ENCODE measurements around the gene ANKRD52.
"Not testable (repeated sequence)": the region's sequence is repeated elsewhere in the genome, so short reads cannot be mapped to it uniquely, and the experiment has no call there.

The ANKRD52 gene

DNA sequence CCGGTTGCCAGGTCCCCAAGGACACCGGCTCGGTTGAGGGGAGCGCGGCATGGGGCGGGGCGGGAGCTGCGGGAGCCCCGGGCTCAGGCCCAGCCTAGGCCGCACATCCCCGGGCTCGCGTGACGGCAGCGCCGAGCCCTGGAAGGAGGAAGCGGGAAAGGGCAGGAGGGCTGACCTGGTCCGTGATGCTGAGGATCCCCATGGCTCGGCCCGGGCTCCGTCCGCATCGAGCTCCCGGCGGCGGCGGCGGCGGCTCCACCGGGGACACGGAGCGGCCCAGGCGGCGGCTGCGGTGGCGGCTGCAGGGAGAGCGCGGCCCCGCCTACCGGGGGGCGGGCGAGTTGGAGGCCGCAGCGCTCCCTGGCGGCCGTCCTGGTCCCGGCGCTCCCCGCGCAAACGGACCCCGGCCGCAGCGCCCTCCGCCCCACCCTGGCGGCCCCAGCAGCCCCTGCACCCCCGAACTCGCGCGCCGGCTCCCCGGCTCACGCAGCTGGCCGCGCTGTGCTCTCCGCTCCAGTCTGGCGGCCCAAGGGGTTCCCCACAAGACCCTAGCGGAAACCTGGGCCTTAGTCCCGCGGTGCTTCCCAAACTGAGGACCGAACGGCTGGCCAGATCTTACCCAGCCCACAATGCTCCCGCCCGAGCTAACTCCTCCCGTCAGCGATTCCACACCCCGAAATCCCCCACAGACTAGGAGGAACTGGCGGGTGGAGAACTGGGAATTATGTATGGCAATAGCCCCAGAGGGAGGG, at the start of gene ANKRD52:
Gene ANKRD52 (minus strand): TSS at position 317 of the 752 bp plus-strand sequence. CDS start 115 bp downstream, at position 202.
- DNase-seq (ENCODE audit: low read depth in 3 of 3, low spot score in 1 of 3), result peak; percentile 34 to 74 (median 55)

DNA sequence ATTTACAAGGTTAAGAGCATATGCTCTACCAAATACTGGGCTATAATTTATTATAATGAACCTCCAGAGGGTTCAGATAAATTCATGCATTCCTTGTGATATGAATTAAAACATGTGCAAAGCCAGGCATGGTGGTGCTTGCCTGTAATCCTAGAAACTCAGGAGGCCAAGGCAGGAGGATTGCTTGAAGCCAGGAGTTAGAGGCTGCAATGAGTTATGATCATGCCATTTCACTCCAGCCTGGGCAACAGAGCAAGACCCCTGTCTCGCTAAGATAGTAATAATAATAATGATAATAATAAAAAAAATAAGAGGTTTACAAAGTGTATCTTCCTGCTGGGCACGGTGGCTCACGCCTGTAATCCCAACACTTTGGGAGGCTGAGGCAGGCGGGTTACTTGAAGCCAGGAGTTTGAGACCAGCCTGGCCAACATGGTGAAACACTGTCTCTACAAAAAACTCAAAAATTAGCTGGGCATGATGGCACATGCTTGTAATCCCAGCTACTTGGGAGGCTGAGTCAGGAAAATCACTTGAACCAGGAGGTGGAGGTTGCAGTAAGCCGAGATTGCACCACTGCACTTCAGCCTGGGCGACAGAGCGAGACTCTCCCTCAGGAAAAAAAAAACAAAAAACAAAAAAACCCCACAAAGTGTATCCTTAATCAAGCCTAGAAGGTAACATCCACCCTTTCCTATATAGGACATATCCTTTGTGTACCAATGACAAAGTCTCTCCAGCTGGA, 49.2 kb upstream of the ANKRD52 start:
- no peak for DNase-seq (ENCODE audit: low read depth in 3 of 3, low spot score in 1 of 3)

DNA sequence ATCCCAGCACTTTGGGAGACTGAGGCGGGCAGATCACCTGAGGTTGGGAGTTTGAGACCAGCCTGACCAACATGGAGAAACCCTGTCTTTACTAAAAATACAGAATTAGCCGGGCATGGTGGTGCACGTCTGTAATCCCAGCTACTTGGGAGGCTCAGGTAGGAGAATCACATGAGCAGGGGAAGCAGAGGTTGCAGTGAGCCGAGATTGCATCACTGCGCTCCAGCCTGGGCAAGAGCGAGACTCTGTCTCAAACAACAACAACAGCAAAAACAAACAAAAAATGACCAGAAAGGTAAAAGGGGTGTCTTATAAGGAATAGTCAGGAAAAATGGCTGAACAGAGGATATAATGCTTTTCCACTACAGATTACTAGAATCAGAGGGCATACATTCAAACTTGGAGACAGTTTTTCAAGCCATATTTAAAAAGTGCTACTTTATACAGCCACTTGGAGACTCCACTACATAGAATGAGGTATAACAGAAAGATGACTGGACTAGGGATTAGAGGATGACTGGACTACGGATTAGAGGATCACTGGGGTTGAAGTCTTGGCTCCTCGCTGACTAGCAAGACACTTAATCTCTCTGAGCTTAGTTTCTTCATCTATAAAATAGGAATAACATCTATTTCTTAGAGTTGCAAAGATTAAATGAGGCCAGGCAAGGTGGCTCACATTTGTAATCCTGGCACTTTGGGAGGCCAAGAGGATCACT, 46.8 kb upstream of the ANKRD52 start:
- no peak for DNase-seq (ENCODE audit: low read depth in 3 of 3, low spot score in 1 of 3)

DNA sequence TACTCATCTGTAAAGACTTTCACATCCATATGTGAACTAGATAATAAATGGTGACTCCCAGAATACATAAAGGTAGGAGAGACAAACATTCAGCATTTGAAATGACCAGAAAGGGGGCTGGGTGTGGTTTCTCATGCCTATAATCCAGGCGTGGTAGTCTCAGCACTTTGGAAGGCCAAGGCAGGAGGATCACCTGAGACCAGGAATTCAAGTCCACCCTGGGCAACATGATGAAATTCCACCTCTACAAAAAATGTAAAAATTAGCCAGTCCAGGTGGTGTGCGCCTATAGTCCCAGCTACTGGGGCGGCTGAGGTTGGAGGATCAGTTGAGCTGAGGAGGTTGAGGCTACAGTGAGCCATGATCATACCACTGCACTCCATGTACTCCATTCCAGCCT, 46.1 kb upstream of the ANKRD52 start:
- no peak for DNase-seq (ENCODE audit: low read depth in 3 of 3, low spot score in 1 of 3)

DNA sequence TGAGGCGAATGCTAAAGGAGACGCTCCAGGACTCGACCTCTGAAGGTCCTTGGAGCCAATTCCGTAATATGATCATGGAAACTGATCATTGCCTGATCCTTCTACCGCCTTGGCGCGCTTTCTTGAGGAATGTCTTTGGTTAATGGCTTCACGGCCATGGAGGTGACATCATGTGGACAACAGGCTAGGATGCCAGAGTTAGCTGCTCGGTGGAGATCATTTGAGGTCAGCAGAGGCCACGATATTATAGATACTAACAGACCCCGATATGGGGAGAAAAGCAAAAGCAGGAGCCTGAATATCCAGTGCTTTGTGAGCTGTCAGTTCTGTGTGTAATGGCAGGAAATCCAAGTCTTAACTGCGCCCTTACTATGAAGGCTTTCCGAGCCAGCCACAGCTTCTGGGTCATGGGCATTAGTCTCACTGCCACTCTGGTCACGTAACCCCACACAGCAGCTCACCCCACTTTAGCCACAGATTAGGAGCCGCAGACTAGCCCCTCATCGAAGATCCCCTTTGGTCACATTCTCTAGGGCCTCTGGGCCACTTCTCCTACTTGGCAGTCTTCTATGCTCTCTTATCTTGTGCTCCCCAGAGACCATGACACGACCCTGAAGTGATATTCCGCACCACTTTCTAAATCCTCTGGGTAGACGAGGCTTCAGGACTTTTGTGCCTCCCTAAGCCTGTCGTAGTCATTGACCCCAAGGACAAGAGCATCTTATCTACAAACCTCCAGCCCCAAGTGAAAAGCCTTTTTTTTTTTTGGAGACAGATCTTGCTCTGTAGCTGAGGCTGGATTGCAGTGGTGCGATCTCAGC, 42.7 kb upstream of the ANKRD52 start:
- no peak for DNase-seq (ENCODE audit: low read depth in 3 of 3, low spot score in 1 of 3)

DNA sequence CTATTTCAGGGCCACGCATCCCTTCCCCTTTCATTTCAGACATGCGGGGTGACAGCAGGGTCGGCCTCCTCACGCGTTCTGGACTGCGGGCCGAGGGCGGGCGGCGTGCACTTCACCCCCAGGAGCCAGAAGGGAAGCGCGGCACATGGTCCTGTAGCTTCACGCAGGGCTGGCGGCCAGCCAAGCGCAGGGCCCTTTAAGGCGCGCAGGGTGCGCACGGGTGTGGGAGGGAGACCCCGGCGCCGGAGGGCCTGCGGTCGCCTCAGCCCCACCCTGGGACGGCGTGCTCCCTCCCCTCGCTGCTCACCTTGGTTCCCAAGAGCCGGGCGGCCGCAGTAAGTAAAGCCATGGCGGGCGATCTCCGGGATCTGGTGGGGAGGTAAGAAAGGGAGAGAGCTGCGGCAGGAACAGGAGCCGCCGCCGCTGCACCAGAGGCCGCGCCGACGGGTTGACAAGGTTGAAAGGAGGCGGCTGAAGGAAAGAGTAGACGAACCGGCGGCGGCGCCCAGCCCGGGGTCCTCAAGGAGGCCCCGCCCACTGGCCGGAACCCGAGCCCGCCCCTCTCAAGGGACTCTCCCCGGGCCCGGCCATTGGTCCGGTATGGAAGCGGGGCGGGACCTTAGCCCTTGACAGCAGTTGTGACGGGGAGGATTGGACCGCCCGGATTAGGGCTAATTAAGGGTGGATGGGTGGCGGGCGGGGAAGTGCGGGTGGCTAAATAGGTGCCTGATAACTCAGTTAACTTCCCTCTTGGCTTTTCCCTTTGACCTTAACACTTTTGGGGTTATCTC, 41.9 kb upstream of the ANKRD52 start, which contains the start of gene CS:
Gene CS (minus strand): TSS at position 478 of the 791 bp plus-strand sequence. CDS start 129 bp downstream, at position 349.
- peak; percentile 93 to 99 (median 95) for DNase-seq (ENCODE audit: low read depth in 3 of 3, low spot score in 1 of 3)

DNA sequence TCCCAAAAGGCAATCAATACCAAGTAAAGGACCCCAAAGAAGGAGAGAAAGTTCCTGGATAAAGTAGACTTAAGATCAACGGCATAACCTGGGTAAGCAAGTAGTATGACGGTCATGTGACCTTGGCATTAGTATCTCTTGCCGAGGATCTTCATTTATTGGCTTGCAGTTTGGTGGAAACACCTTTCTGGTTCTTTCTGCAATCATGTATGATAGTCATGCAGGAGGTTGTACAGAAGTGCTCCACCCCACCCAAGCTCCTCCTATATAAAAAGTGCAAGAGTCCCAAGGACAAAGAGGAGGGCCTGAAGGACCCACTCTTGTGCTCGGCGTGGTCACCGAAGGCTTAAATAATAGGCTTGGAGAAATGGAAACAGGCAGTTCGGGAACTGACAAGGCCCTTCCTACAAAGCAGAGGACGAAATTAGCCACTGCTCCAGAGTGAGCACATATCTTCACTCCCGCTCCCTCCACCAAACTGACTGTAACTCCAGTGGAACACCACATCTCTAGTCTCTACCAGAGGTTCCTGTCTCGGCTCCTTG, 41.2 kb upstream of the ANKRD52 start:
- no peak for DNase-seq (ENCODE audit: low read depth in 3 of 3, low spot score in 1 of 3)

DNA sequence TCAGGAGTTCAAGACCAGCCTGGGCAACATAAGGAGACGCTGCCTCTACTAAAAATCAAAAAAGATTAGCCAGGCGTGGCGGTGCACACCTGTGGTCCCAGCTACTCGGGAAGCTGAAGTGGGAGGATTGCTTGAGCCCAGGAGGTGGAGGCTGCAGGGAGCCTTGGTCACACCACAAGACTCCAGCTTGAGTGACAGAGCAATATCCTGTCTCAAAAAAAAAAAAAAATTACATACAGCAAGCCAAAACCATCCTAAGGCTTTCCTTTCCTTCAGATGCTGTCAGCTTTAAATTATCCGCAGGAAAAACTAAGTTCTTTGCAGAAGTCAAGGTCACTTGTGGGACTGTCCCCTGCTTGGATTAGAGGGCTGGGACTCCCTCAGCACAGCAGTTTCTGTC, 40.6 kb upstream of the ANKRD52 start:
- no peak for DNase-seq (ENCODE audit: low read depth in 3 of 3, low spot score in 1 of 3)

DNA sequence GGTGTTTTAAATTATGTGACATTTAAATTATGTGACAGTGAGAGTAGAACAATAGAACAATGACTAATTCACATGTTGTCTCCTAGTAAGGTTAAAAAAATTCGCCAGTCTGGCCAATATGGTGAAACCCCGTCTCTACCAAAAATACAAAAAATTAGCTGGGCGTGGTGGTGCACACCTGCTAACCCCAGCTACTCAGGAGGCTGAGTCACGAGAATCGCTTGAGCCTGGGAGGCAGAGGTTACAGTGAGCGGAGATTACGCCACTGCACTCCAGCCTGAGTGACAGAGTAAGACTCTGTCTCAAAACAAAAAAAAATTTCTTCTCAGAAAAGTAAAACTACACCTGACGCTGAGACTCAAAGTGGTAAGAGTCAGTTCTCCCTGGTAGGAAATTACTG, 39.2 kb upstream of the ANKRD52 start:
- no peak for DNase-seq (ENCODE audit: low read depth in 3 of 3, low spot score in 1 of 3)

DNA sequence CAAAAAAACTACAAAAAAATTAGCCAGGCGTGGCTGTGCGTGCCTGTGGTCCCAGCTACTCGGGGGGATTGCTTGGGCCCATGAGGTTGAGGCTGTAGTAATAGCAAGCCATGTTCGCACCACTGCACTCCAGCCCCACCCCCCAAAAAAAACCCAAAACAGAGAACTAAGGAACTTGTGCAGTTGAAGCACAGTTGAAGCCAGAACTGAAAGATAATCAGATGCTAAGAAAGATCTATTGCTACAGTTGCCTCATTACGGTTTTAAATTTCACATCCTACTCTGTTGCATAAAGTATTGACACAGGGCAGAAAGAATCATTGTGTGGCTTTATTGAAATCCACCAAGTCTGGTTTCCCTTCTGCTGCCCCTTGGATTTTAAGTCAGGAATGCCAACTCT, 38.1 kb upstream of the ANKRD52 start:
- no peak for DNase-seq (ENCODE audit: low read depth in 3 of 3, low spot score in 1 of 3)

DNA sequence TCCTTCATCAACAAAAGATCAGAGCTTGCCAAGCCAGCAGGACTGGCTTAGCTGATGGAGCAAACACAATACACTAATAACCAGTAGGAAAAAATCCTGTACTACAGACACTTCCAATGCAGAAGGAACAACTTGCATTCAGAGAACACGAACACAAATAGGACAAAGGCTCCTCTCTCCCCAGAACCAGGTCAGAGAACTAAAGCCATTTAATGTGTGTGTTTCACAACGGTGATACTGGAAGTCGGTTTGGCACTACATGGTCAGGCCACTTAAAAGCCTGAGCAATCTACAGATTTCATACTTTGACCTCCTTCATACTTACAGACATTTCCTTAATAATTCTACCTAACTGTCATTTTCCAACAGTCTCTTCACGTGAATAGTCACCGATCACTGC, 35.6 kb upstream of the ANKRD52 start:
- DNase-seq (ENCODE audit: low read depth in 3 of 3, low spot score in 1 of 3), result no peak

DNA sequence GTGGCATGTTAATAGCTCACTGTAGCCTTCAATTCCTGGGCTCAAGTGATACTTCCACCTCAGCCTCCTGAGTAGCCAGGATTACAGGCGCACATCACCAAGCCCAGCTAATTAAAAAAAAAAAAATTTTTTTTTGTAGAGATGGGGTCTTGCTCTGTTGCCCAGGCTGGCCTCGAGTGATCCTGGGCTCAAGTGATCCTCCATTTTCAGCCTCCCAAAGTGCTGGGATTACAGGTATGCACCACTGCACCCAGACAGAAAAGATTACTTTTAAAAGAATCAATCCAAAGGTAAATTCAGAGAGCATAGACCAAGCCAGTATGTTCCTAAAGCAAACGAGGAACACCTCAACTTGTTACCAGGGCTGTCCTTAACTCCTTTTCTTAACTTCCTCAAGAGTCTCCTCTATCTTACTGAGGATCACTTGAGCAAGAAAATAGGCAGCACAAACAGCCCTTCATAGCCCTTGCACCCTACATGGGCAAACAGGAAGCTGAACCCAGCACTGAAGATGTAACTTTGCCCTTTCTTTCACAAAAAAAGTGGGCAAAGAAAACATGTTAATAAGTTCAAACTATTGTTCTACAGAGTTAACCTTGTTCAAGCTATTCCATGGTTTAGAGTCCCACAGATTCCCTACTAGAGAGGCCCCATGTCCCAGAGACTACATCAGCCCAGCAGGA, 30.7 kb upstream of the ANKRD52 start:
- DNase-seq (ENCODE audit: low read depth in 3 of 3, low spot score in 1 of 3), result no peak

DNA sequence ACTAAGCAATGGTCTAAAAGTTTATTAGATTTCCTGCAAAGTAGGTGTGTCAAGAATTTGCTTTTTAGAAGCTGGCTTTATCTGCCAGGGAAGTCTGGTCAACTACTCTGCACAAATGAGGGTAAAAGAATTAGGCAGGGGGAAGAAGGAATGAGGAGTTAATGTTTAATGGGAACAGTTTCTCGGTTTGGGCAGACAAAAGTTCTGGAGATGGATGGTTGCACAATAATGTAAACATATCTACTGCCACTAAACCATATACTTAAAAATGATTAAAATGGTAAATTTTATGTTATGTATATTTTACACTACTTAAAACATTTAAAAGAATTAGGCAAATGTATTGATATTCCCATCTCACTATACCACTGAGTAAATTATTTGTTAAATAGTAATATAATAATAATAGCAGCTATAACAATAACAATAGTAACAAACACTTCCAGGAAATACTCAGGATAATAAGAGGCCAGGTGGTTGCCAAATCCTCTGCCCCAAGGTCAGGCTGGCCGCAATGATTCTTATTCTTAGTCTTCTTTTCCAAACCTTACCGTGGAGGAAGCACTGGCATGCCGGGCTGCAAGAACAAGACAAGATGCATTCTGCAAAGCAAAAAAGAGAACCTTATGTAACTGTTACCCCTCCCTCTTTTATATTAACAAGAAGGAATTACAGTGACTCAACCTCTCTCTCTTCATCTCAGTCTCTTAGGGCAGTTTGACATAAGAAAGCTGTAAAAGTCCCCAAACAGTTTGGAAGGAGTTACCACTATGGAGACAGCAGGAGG, 28.1 kb upstream of the ANKRD52 start:
- DNase-seq (ENCODE audit: low read depth in 3 of 3, low spot score in 1 of 3), result no peak

DNA sequence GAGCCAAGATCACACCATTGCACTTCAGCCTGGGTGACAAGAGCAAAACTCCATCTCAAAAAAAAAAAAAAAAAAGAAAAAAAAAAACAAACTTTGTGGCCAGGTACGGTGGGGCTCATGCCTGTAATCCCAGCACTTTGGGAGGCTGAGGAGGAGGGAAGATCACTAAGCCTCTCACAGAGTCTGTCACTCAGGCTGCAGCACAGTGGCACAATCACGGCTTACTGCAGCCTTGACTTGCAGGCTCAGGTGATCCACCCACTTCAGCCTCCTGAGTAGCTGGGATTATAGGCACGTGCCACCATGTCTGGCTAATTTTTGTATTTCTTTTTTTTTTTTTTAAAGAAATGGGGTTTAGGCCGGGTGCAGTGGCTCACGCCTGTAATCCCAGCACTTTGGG, 26.1 kb upstream of the ANKRD52 start:
- DNase-seq (ENCODE audit: low read depth in 3 of 3, low spot score in 1 of 3), result not testable (repeated sequence)

DNA sequence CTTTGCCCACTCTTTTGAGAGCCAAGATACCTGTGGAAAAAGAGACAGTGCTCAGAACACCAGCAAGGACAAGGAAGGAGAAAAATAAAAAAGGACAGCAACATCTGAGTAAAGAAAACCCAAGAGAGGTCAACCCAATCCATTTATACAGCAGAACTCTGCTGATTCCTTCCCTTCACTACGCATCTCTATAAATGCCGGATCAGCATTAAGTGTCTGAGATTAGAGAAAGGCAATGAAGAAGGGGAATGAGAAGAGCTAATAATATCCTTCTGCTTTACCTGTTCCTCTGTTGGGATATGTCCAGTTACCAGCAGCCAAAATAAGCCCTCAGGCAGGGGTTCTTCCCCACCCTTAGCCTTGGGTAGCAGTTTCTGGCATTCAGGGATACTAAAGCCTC, 24.4 kb upstream of the ANKRD52 start:
- DNase-seq (ENCODE audit: low read depth in 3 of 3, low spot score in 1 of 3), result no peak

DNA sequence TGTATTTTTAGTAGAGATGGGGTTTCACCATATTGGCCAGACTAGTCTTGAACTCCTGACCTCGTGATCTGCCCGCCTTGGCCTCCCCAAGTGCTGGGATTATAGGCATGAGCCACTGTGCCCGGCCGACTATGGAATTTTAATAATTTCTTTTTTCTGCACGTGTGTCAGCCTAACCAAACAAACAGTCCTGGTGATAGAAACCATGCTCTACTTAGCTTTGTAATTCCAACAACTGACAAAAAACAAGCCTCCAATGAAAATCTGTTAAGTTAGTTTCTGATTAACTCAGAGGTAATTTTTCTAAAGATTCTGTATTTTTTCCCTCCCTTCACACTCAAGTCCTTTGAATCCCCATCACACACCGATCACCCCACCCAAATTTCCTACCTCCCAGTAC, 23.8 kb upstream of the ANKRD52 start:
- no peak for DNase-seq (ENCODE audit: low read depth in 3 of 3, low spot score in 1 of 3)

DNA sequence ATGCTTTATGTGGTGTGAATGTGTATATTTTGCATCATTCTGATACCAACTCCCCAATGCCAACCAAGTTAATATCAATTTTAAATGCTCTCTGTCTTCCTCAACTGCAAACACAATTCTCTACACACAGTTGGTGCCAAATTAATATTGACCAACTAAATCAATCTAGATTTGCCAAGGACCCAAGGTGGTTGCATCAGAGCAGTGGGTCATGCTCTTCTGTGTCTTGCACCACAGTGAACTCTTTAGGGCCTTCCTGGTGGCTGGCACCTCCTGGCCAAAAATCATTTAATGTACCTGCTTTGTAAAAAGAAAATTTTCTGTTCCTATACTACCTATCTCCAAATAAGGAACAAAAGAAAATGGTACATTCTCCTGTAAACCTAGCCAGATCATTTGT, 22.7 kb upstream of the ANKRD52 start:
- no peak for DNase-seq (ENCODE audit: low read depth in 3 of 3, low spot score in 1 of 3)

DNA sequence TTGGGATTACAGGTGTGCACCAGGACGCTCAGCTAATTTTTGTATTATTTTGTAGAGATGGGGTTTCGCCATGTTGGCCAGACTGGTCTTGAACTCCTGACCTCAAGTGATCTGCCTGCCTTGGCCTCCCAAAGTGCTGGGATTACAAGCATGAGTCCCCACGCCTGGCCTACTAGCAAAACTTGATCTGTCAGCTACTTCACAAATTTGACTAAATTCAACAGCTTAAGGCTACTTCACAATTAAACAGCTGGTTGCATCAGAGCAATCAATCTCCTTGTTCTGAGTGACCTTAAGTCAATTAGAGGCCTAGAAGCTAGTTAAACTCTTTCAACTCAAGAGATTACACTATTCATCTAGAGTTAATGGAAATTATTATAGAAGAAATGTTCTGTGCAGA, 20.7 kb upstream of the ANKRD52 start:
- DNase-seq (ENCODE audit: low read depth in 3 of 3, low spot score in 1 of 3), result no peak

DNA sequence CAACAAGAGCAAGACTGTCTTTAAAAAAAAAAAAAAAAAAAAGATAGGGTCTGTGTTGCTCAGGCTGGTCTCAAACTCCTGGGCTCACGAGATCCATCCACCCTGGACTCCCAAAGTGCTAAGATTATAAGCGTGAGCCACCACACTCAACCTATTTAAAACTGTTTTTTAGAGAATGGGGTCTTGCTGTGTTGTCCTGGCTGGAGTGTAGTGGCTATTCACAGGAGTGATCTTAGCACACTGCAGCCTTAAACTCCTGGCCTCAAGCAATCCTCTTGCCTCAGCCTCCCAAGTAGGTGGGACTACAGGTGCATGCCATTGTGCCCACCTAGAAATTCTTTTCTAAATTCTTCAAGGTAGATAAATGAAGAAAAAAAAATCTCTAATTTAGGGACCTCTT, 16.1 kb upstream of the ANKRD52 start:
- no peak for DNase-seq (ENCODE audit: low read depth in 3 of 3, low spot score in 1 of 3)

Data from stimulated activated CD4-positive, alpha-beta T cell treated with anti-CD3 and anti-CD28 coated beads, TNF-alpha, amount 100 ng/mL, for 1 hour (primary cell).